ELR (cell line): ENCODE results near the gene EIF3M.
"Not testable (repeated sequence)": the region's sequence is repeated elsewhere in the genome, so short reads cannot be mapped to it uniquely, and the experiment has no call there.

Source experiments
- DNase-seq: peaks from one replicate; pipeline ENCODE4 v3.0.0-alpha.2; 2015; ENCODE audit warnings: low read depth

The EIF3M gene

DNA sequence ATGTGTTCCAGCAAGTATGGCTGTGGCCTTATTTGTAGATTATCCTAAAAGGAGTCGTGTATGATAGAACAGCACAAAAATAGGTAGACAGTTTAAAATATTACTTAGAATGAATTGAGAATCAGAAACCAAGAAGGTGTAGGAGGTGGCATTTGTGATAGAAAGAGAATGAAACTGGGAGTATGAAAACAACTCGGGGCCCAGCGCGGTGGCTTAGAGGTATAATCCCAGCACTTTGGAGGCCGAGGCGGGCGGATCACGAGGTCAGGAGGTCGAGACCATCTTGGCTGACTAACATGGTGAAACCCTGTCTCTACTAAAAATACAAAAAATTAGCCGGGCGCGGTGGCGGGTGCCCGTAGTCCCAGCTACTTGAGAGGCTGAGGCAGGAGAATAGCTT is 12.5 kb downstream of the EIF3M start:
- not testable (repeated sequence) for DNase-seq

DNA sequence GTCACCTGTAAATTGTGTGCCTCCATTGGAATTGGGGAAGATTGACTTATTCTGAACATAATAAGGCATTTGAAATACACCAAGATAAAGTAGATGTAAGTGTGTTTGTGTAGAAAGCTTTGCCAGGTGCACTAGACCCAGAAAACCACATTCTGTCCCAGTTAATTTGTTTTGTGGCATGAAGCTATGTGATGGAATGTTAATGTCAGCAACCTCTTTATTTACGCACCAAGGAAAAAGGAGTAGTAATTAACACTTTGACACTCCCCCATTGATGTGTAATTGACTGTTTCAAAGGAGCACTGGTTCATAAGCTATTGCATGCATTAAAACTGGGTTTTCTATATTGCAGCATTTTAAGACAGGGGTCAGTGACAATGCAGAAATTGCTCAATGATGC is 14.3 kb downstream of the EIF3M start:
- DNase-seq, result no peak

- no peak for DNase-seq
Observed at GRCh38 chr11:32602657-32603415, 19.2 kb downstream of the EIF3M start.

- DNase-seq, result no peak
Observed at GRCh38 chr11:32606220-32606619, 22.6 kb downstream of the EIF3M start.

- not testable (repeated sequence) for DNase-seq
Observed at GRCh38 chr11:32608826-32609225, 25.2 kb downstream of the EIF3M start.

GRCh38 chr11:32610797-32611352 is 27.2 kb downstream of the EIF3M start:
- DNase-seq, result no peak

- no peak for DNase-seq
Observed at GRCh38 chr11:32613500-32614151, 30.0 kb downstream of the EIF3M start.

DNA sequence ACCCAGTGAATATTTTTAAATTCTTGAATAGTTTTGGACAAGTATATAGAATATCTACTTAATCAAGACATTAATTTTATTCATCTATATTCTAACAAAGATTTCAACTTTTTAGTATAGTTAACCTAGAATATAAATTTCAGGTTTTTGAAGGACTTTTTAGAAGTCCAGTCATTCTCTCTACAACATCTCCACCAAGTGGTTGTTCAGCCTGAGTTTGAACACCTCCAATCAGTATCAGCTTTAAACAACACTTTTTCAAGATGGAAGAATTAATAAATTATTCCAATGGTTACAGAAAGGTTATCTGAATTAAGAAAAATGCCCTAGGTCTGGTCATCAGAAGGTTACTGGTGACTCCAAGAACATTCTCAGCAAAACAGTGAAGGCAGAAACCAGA is 31.8 kb downstream of the EIF3M start:
- peak; percentile 24 for DNase-seq

GRCh38 chr11:32616903-32617302 is 33.3 kb downstream of the EIF3M start:
- no peak for DNase-seq

DNA sequence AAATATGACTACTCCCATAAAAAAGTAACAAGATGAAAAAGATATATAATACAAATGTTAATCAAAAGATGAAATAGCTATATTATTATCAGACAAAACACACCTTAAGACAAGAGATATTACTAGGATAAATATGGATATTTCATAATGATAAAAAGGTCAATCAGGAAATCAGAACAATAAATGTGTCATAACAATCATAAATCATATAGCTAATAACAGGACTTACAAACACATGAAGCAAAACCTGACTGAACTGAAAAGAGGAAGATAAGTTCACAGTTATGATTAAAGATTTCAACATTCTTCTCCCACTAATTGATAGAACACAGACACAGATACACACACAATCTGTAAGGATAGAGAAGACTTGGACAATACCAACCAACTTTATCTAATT is 47.2 kb downstream of the EIF3M start:
- DNase-seq, result no peak

- DNase-seq, result no peak
Observed at GRCh38 chr11:32635819-32636218, 52.2 kb downstream of the EIF3M start.

DNA sequence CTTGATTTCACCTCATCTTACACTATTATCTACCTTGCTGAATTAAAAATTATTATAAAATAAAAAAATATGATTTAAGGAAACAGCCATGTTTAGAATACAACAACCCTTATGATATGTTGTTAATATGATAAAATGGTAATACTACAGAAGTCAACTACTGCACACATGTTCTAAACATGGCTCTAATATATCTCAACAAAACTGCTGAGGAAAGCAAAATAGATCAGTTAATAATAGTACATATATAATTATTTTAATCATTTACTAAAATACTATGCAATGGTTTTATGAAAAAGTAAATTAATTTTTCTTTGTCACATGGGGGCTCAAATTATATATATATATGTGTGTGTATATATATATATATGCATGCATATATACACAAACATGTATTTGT is 57.7 kb downstream of the EIF3M start:
- DNase-seq, result no peak

- peak; percentile 83 for DNase-seq
Observed at GRCh38 chr11:32643526-32643925, 59.9 kb downstream of the EIF3M start.
